K562 (cell line): ENCODE results near the gene KNL1. TPM values are rescaled to one million over a fixed set of nuclear protein-coding genes. Genes with fewer than 3 reads are reported as not detected.

Source experiments
- ATF4 ChIP-seq: fragments of 450-650 bp; formaldehyde crosslinking; IDR thresholded peaks from 2 replicates; pipeline ENCODE4 v1.4.0; 2022; ENCODE audit warnings: mild to moderate bottlenecking, moderate library complexity
- FOXJ3 ChIP-seq: sonication (generic); formaldehyde crosslinking; IDR thresholded peaks from 2 replicates; pipeline ENCODE4 v1.4.0; 2020; ENCODE audit warnings: mild to moderate bottlenecking, missing genetic modification reagents
- FOXP1 ChIP-seq: sonication (generic); formaldehyde crosslinking; IDR thresholded peaks from 2 replicates; pipeline ENCODE4 v1.8.0; 2022; ENCODE audit warnings: mild to moderate bottlenecking, missing genetic modification reagents
- HDAC6 ChIP-seq: IDR thresholded peaks from 2 replicates; pipeline ENCODE4 v1.6.1; 2012; ENCODE audit warnings: low read depth, mild to moderate bottlenecking, control low read depth, inconsistent platforms, low read length, moderate library complexity
- IRF2 ChIP-seq: sonication (generic); formaldehyde crosslinking; IDR thresholded peaks from 2 replicates; pipeline ENCODE4 v1.8.1; 2022; ENCODE audit warnings: mild to moderate bottlenecking, missing genetic modification reagents
- NBN ChIP-seq: fragments of 450-650 bp; IDR thresholded peaks from 2 replicates; pipeline ENCODE4 v1.6.1; 2016; ENCODE audit warnings: low read depth, mild to moderate bottlenecking
- NCOA6 ChIP-seq: fragments of 450-650 bp; IDR thresholded peaks from 2 replicates; pipeline ENCODE4 v1.6.1; 2017; ENCODE audit warnings: mild to moderate bottlenecking
- NR3C1 ChIP-seq: sonication (generic); formaldehyde crosslinking; IDR thresholded peaks from 2 replicates; pipeline ENCODE4 v1.8.1; 2022; ENCODE audit warnings: missing genetic modification reagents
- PML ChIP-seq: IDR thresholded peaks from 2 replicates; pipeline ENCODE4 v1.6.1; 2012; ENCODE audit warnings: low read length, inconsistent platforms
- ZC3H4 ChIP-seq: sonication (generic); formaldehyde crosslinking; IDR thresholded peaks from 2 replicates; pipeline ENCODE4 v1.9.0; 2021; ENCODE audit warnings: missing genetic modification reagents, borderline replicate concordance
- polyA plus RNA-seq, 8 experiments: library from polyadenylated mRNA; depleted of rRNA in 4 of 8; stranded (reverse) in 5 of 8; unstranded in 3 of 8; fragments of >200 nt; fragmentation: Nextera tagmentation in 2 of 8; fragmentation: Illumina TruSeq in 1 of 8; extraction: Ambion mirVana in 2 of 8; extraction: Trizol in 1 of 8; gene quantifications; 2 replicates each; pipeline versions ENCODE4 v1.2.1 to v1.2.3, GENCODE V29; 2011 to 2014; ENCODE audit warnings: inconsistent platforms in 1 of 8, missing spikeins in 1 of 8
- total RNA-seq, 7 experiments: library from RNA; depleted of rRNA in 6 of 7; stranded (reverse); fragments of >200 nt in 6 of 7; fragmentation: Illumina TruSeq in 2 of 7; extraction: Trizol in 2 of 7; gene quantifications; 2 replicates each; pipeline versions ENCODE4 v1.2.1 to v1.2.3, GENCODE V29; 2011 to 2021; ENCODE audit warnings: low replicate concordance in 1 of 7
- TF ChIP-seq, protein P1 (sequence below), 2 experiments: IDR thresholded peaks; 2 replicates each; pipeline ENCODE4 v1.6.1; 2011; ENCODE audit warnings: borderline replicate concordance in 1 of 2, control low read depth in 1 of 2, low read depth in 1 of 2, low read length in 1 of 2, mild to moderate bottlenecking in 1 of 2, mixed read lengths in 1 of 2, moderate library complexity in 1 of 2; ENCODE audit not compliant: insufficient read depth in 1 of 2, insufficient read length in 1 of 2, poor library complexity in 1 of 2, severe bottlenecking in 1 of 2; ENCODE audit errors: extremely low read depth in 1 of 2
- TF ChIP-seq, protein P2 (sequence below): fragments of 250-450 bp; sonication (Bioruptor Pico); IDR thresholded peaks from 2 replicates; pipeline ENCODE4 v1.5.0; 2020; ENCODE audit warnings: mild to moderate bottlenecking, borderline replicate concordance
- TF ChIP-seq, protein P3 (sequence below): sonication (generic); formaldehyde crosslinking; IDR thresholded peaks from 2 replicates; pipeline ENCODE4 v1.8.0; 2022; ENCODE audit warnings: missing genetic modification reagents, mild to moderate bottlenecking, moderate library complexity, borderline replicate concordance
- TF ChIP-seq, protein P4 (sequence below): fragments of 250-450 bp; sonication (Bioruptor Pico); IDR thresholded peaks from 2 replicates; pipeline ENCODE4 v1.4.0; 2020; ENCODE audit warnings: mild to moderate bottlenecking
- TF ChIP-seq, protein P5 (sequence below): fragments of 250-450 bp; sonication (Bioruptor Pico); IDR thresholded peaks from 2 replicates; pipeline ENCODE4 v1.4.0; 2020; ENCODE audit warnings: borderline replicate concordance

The KNL1 gene
- total and polyA plus RNA-seq, 9 of the 15 experiments (the other 6 are each of a cell fraction or from before 2014, with no cell fraction given) = 14.5 to 65.4 (median 34.6) TPM

GRCh38 chr15:40694688-40695468 is 100.8 kb downstream of the KNL1 start, which contains the start of gene RAD51 (continued):
- TF ChIP-seq, protein P1, sequence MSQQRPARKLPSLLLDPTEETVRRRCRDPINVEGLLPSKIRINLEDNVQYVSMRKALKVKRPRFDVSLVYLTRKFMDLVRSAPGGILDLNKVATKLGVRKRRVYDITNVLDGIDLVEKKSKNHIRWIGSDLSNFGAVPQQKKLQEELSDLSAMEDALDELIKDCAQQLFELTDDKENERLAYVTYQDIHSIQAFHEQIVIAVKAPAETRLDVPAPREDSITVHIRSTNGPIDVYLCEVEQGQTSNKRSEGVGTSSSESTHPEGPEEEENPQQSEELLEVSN (IDR thresholded peaks at IDR 0.05; ENCODE audit: borderline replicate concordance in 1 of 2, extremely low read depth in 1 of 2, insufficient read depth in 1 of 2, insufficient read length in 1 of 2, low read depth in 1 of 2, low read length in 1 of 2, poor library complexity in 1 of 2, severe bottlenecking in 1 of 2) = peak; percentile 91 to 95
- TF ChIP-seq IRF2 (CRISPR knock-in tag) = no peak
- TF ChIP-seq NR3C1 = no peak
- no peak for TF ChIP-seq NCOA6
- 0 out of 2 replicates have a peak, but pooled peaks have one; percentile 60 for TF ChIP-seq HDAC6
- TF ChIP-seq, protein P2, sequence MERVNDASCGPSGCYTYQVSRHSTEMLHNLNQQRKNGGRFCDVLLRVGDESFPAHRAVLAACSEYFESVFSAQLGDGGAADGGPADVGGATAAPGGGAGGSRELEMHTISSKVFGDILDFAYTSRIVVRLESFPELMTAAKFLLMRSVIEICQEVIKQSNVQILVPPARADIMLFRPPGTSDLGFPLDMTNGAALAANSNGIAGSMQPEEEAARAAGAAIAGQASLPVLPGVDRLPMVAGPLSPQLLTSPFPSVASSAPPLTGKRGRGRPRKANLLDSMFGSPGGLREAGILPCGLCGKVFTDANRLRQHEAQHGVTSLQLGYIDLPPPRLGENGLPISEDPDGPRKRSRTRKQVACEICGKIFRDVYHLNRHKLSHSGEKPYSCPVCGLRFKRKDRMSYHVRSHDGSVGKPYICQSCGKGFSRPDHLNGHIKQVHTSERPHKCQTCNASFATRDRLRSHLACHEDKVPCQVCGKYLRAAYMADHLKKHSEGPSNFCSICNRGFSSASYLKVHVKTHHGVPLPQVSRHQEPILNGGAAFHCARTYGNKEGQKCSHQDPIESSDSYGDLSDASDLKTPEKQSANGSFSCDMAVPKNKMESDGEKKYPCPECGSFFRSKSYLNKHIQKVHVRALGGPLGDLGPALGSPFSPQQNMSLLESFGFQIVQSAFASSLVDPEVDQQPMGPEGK (CRISPR knock-in tag) = no peak
- TF ChIP-seq, protein P3, sequence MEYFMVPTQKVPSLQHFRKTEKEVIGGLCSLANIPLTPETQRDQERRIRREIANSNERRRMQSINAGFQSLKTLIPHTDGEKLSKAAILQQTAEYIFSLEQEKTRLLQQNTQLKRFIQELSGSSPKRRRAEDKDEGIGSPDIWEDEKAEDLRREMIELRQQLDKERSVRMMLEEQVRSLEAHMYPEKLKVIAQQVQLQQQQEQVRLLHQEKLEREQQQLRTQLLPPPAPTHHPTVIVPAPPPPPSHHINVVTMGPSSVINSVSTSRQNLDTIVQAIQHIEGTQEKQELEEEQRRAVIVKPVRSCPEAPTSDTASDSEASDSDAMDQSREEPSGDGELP (CRISPR knock-in tag) = peak; percentile 98
- TF ChIP-seq FOXP1 (CRISPR knock-in tag) = no peak
- TF ChIP-seq ZC3H4 (CRISPR knock-in tag) = no peak
- TF ChIP-seq, protein P4, sequence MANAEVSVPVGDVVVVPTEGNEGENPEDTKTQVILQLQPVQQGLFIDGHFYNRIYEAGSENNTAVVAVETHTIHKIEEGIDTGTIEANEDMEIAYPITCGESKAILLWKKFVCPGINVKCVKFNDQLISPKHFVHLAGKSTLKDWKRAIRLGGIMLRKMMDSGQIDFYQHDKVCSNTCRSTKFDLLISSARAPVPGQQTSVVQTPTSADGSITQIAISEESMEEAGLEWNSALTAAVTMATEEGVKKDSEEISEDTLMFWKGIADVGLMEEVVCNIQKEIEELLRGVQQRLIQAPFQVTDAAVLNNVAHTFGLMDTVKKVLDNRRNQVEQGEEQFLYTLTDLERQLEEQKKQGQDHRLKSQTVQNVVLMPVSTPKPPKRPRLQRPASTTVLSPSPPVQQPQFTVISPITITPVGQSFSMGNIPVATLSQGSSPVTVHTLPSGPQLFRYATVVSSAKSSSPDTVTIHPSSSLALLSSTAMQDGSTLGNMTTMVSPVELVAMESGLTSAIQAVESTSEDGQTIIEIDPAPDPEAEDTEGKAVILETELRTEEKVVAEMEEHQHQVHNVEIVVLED (CRISPR knock-in tag) = peak; percentile 95
- TF ChIP-seq NBN = no peak; the same call in 1 of the 2 replicates
- TF ChIP-seq, protein P5, sequence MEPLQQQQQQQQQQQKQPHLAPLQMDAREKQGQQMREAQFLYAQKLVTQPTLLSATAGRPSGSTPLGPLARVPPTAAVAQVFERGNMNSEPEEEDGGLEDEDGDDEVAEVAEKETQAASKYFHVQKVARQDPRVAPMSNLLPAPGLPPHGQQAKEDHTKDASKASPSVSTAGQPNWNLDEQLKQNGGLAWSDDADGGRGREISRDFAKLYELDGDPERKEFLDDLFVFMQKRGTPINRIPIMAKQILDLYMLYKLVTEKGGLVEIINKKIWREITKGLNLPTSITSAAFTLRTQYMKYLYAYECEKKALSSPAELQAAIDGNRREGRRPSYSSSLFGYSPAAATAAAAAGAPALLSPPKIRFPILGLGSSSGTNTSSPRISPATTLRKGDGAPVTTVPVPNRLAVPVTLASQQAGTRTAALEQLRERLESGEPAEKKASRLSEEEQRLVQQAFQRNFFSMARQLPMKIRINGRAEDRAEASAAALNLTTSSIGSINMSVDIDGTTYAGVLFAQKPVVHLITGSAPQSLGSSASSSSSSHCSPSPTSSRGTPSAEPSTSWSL (CRISPR knock-in tag) = peak; percentile 26; the same call in 1 of the 2 replicates
- no peak for TF ChIP-seq FOXJ3 (CRISPR knock-in tag)
- peak; percentile 68 for TF ChIP-seq PML
- TF ChIP-seq ATF4 = no peak
